ENCODE data around the gene POU6F2.

The POU6F2 gene

GRCh38 chr7:39130274-39130673, 152.6 kb downstream of the POU6F2 start:
- Mint-ChIP-seq H3K27me3 (peaks cover 25 to 29% of the 10 kb centered on the region in 2 donors), H3K4me1 (ENCODE audit: low read depth in 2 of 2) (peaks cover 0 to 3% of the 10 kb centered on the region in 2 donors), H3K9me3 (no peaks in the 10 kb centered on the region), H3K4me3 (peak overlapping the region in 1 of 2 donors; percentile 25), H3K36me3 (ENCODE audit: insufficient read depth) (no peaks in the 10 kb centered on the region), H3K27ac (no peak overlapping the region)
- ATAC-seq (replicated peaks), result no peak
- no peak for DNase-seq

- Mint-ChIP-seq H3K9me3 (no peaks in the 10 kb centered on the region), H3K4me1 (ENCODE audit: low read depth in 2 of 2) (peaks cover 0 to 3% of the 10 kb centered on the region in 2 donors), H3K27me3 (peaks cover 25 to 29% of the 10 kb centered on the region in 2 donors), H3K4me3 (peak overlapping the region; percentile 34 to 59), H3K27ac (peak overlapping the region in 1 of 2 donors; percentile 68), H3K36me3 (ENCODE audit: insufficient read depth) (no peaks in the 10 kb centered on the region)
- no peak for ATAC-seq (replicated peaks)
- DNase-seq, result no peak
These were observed 153.3 kb downstream of the POU6F2 start for GRCh38 chr7:39130857-39131526.

DNA sequence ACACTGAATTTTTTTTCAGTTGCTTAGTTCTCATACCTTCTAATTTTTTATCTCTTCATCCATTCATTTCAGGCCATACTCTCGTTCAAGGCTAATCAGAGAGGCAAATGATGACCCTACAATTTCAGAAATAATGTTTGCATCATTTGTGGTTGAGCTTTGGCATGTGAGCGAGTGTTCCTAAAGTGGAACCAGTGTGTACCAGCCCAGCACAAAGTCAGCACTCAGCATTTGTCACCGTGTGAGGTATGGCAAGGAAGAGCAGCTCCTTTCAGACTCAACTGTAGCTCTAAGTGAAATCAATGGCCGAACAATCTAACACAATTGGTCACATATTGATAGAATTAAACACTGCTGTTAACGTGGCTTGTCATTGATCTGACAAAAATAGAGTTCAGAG, 154.6 kb downstream of the POU6F2 start:
- ATAC-seq (replicated peaks) (no peak), DNase-seq (no peak)
- Mint-ChIP-seq H3K4me3 (no peak overlapping the region), H3K27ac (no peak overlapping the region), H3K36me3 (ENCODE audit: insufficient read depth) (no peaks in the 10 kb centered on the region), H3K9me3 (no peaks in the 10 kb centered on the region), H3K4me1 (ENCODE audit: low read depth in 2 of 2) (peaks cover 0 to 3% of the 10 kb centered on the region in 2 donors), H3K27me3 (peaks cover 25 to 26% of the 10 kb centered on the region in 2 donors)

- H3K4me1 Mint-ChIP-seq (ENCODE audit: low read depth in 2 of 2), result peaks cover 0 to 3% of the 10 kb centered on the region in 2 donors
- DNase-seq, result no peak
- ATAC-seq (replicated peaks), result no peak
- no peak overlapping the region for H3K27ac Mint-ChIP-seq
- H3K9me3 Mint-ChIP-seq, result no peaks in the 10 kb centered on the region
- no peaks in the 10 kb centered on the region for H3K36me3 Mint-ChIP-seq (ENCODE audit: insufficient read depth)
- H3K4me3 Mint-ChIP-seq, result no peak overlapping the region
- H3K27me3 Mint-ChIP-seq, result peaks cover 22 to 25% of the 10 kb centered on the region in 2 donors
These were observed 155.4 kb downstream of the POU6F2 start for GRCh38 chr7:39133088-39133487.

- Mint-ChIP-seq H3K4me3 (no peak overlapping the region), H3K9me3 (no peaks in the 10 kb centered on the region), H3K27me3 (peaks cover 13 to 14% of the 10 kb centered on the region in 2 donors), H3K27ac (no peak overlapping the region), H3K4me1 (ENCODE audit: low read depth in 2 of 2) (no peaks in the 10 kb centered on the region), H3K36me3 (ENCODE audit: insufficient read depth) (no peaks in the 10 kb centered on the region)
- DNase-seq, result no peak
- ATAC-seq (replicated peaks), result no peak
These were observed 159.8 kb downstream of the POU6F2 start for GRCh38 chr7:39137480-39137879.

DNA sequence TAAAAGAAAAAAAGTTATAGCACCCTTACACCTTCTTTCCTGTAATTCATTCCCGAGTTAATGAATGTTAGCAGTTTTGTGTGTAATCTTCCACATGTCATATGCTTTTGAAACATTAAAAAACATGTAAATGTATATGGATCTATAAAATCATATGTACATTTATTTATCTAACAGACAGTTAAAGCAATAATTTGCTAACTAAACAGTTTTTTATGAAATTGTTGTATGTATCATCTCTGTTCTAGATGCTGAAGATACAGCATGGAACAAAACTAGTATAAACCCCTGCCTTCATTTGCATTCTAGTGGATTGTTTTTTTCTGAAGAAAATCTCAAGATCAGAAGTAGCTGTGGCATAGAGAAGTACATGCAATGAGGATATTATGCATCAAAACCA, 165.0 kb downstream of the POU6F2 start:
- Mint-ChIP-seq H3K36me3 (ENCODE audit: insufficient read depth) (no peaks in the 10 kb centered on the region), H3K4me3 (no peak overlapping the region), H3K27ac (no peak overlapping the region), H3K27me3 (peaks cover 0 to 5% of the 10 kb centered on the region in 2 donors), H3K4me1 (ENCODE audit: low read depth in 2 of 2) (no peaks in the 10 kb centered on the region), H3K9me3 (no peaks in the 10 kb centered on the region)
- ATAC-seq (replicated peaks) (no peak), DNase-seq (no peak)

DNA sequence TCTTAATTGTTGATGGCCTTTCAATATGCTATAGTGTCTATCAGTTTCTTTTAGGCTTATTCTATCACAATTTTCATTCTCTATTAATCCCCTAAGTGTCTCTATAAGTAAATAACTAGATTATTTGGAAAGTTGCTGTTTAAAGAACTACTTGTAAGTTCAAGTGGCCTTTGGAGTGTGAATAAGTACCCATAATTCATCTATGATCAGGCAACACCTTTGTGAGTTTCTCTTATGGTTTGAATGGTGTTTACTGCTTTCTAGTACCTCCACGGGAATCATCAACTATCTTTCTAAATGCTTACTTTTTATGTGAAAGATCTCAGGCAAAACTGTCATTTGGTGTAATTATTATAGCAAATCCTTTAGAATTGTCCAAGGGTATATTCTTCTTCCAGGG, 166.7 kb downstream of the POU6F2 start:
- no peaks in the 10 kb centered on the region for H3K9me3 Mint-ChIP-seq
- no peaks in the 10 kb centered on the region for H3K4me1 Mint-ChIP-seq (ENCODE audit: low read depth in 2 of 2)
- H3K27ac Mint-ChIP-seq, result no peak overlapping the region
- H3K27me3 Mint-ChIP-seq, result peaks cover 0 to 5% of the 10 kb centered on the region in 2 donors
- ATAC-seq (replicated peaks) (no peak), DNase-seq (no peak)
- H3K4me3 Mint-ChIP-seq, result no peak overlapping the region
- no peaks in the 10 kb centered on the region for H3K36me3 Mint-ChIP-seq (ENCODE audit: insufficient read depth)

DNA sequence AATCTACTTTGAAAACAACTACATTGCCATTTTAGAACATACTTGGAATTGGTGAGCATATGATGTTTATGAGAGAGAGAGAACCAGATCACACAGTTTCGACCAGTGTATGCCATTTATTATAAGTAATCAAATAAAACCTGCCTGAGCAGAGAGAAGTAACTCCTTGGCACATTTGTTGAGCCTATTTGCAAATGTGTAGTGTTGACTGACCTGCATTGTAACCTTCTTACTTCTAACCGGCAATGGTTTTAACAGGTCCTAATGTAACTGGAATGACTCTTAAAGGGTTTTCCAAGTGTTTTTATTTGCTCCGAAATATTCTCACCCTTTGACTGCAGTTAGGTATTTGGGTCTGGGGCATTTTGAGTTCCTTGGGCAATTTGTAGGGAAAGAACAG, 167.6 kb downstream of the POU6F2 start:
- ATAC-seq (replicated peaks) (no peak), DNase-seq (no peak)
- Mint-ChIP-seq H3K9me3 (no peaks in the 10 kb centered on the region), H3K27me3 (peaks cover 0 to 5% of the 10 kb centered on the region in 2 donors), H3K36me3 (ENCODE audit: insufficient read depth) (no peaks in the 10 kb centered on the region), H3K4me1 (ENCODE audit: low read depth in 2 of 2) (no peaks in the 10 kb centered on the region), H3K4me3 (no peak overlapping the region), H3K27ac (no peak overlapping the region)

DNA sequence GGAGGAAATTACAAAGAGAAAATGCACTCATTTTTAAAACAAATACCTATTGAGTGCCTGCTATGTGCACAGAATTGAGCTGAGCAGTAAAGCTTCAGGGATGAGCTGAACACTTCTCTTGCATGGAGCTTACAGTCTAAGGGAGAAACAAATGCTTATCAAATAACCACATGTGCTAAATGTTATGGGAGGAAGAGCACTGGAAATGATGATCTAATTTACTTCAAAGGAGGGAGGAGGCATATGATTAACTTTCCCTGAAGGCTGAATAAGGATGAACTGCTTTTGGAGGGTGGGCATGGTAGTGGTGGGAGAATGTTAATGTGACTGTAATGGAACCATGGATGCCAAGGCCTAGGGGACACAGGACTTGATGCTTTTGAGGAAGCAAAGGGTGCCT, 168.2 kb downstream of the POU6F2 start:
- DNase-seq, result no peak

GRCh38 chr7:39152701-39153100, 175.0 kb downstream of the POU6F2 start:
- Mint-ChIP-seq H3K9me3 (no peaks in the 10 kb centered on the region), H3K4me1 (ENCODE audit: low read depth in 2 of 2) (no peaks in the 10 kb centered on the region)

More for the DNA sequence above, 168.2 kb downstream of the POU6F2 start:
- no peaks in the 10 kb centered on the region for H3K36me3 Mint-ChIP-seq (ENCODE audit: insufficient read depth)
- H3K27me3 Mint-ChIP-seq, result peaks cover 0 to 5% of the 10 kb centered on the region in 2 donors
- no peak overlapping the region for H3K4me3 Mint-ChIP-seq
- no peaks in the 10 kb centered on the region for H3K4me1 Mint-ChIP-seq (ENCODE audit: low read depth in 2 of 2)
- no peak overlapping the region for H3K27ac Mint-ChIP-seq
- no peaks in the 10 kb centered on the region for H3K9me3 Mint-ChIP-seq
- no peak for ATAC-seq (replicated peaks)

DNA sequence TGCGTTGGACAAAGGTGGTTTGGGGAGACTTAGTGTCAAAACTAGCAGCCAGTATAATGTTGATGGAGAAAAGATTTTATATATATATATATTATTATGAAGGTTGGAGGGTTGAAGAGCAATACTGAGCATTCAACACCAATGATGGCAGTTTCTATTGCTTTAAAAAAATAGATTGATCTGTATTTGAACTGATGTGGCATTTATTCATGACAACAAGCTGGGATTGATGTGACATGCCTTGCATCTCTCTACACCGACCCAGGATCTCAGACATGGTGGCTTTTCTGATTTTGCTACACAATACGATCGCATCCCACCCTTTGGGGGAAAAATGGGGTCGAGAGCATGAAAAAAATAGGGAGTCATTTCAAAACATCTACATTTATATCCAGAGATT, 175.4 kb downstream of the POU6F2 start:
- no peak for ATAC-seq (replicated peaks)
- Mint-ChIP-seq H3K4me1 (ENCODE audit: low read depth in 2 of 2) (no peaks in the 10 kb centered on the region), H3K36me3 (ENCODE audit: insufficient read depth) (no peaks in the 10 kb centered on the region), H3K9me3 (no peaks in the 10 kb centered on the region), H3K4me3 (no peak overlapping the region), H3K27ac (no peak overlapping the region), H3K27me3 (peaks cover 8 to 16% of the 10 kb centered on the region in 2 donors)
- no peak for DNase-seq

More at GRCh38 chr7:39152701-39153100, 175.0 kb downstream of the POU6F2 start:
- H3K4me3 Mint-ChIP-seq, result no peak overlapping the region
- DNase-seq, result no peak
- H3K27ac Mint-ChIP-seq, result no peak overlapping the region
- no peak for ATAC-seq (replicated peaks)
- H3K27me3 Mint-ChIP-seq, result peaks cover 8 to 16% of the 10 kb centered on the region in 2 donors
- no peaks in the 10 kb centered on the region for H3K36me3 Mint-ChIP-seq (ENCODE audit: insufficient read depth)

- no peaks in the 10 kb centered on the region for H3K4me1 Mint-ChIP-seq (ENCODE audit: low read depth in 2 of 2)
- peaks cover 8 to 16% of the 10 kb centered on the region in 2 donors for H3K27me3 Mint-ChIP-seq
- DNase-seq, result no peak
- H3K4me3 Mint-ChIP-seq, result no peak overlapping the region
- H3K9me3 Mint-ChIP-seq, result no peaks in the 10 kb centered on the region
- no peaks in the 10 kb centered on the region for H3K36me3 Mint-ChIP-seq (ENCODE audit: insufficient read depth)
- H3K27ac Mint-ChIP-seq, result no peak overlapping the region
- ATAC-seq (replicated peaks), result no peak
These were observed 175.9 kb downstream of the POU6F2 start for GRCh38 chr7:39153647-39154046.

DNA sequence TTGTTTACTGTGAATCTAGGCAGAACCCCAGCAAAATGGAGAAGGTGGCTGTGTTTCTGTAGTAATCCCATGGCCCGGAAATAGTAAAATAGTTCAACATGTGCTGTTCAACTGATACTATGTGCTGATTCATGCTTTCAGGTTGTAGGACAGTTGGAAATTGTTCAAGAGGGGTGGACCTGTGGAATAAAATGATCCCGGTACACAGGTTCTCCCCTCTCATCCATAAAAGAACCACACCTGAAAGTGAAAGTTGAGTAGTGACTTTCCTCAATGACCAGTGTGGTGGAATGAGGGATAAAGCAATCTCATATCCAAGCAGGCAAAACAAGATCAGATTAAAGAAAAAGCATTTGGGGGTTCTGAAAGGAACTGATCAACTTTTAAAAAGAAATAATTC, 177.1 kb downstream of the POU6F2 start:
- ATAC-seq (replicated peaks), result no peak
- no peaks in the 10 kb centered on the region for H3K36me3 Mint-ChIP-seq (ENCODE audit: insufficient read depth)

DNA sequence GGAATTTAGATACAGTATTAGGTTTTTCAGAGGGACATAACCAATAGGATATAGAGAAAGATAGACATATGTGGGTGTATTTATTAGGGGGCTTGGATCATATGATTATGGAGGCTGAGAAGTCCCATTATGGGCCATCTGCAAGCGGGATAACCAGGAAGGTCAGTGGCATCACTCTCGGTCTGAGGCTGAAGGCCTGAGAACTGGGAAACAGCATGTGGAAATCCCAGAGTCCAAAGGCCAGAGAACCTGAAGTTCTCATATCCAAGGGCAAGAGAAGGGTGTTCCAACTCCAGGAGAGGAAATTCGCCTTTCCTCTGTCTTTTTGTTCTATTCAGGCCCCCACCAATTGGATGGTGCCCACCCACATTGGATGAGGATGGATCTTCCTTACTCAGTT, 180.7 kb downstream of the POU6F2 start:
- no peaks in the 10 kb centered on the region for H3K9me3 Mint-ChIP-seq
- H3K36me3 Mint-ChIP-seq (ENCODE audit: insufficient read depth), result no peaks in the 10 kb centered on the region
- H3K4me3 Mint-ChIP-seq, result no peak overlapping the region
- no peak for ATAC-seq (replicated peaks)
- no peak overlapping the region for H3K27ac Mint-ChIP-seq
- H3K4me1 Mint-ChIP-seq (ENCODE audit: low read depth in 2 of 2), result no peaks in the 10 kb centered on the region
- H3K27me3 Mint-ChIP-seq, result peaks cover 8 to 16% of the 10 kb centered on the region in 2 donors
- DNase-seq, result no peak

More for the DNA sequence above, 177.1 kb downstream of the POU6F2 start:
- H3K27ac Mint-ChIP-seq, result no peak overlapping the region
- peaks cover 8 to 16% of the 10 kb centered on the region in 2 donors for H3K27me3 Mint-ChIP-seq
- H3K4me1 Mint-ChIP-seq (ENCODE audit: low read depth in 2 of 2), result no peaks in the 10 kb centered on the region
- no peak overlapping the region for H3K4me3 Mint-ChIP-seq
- H3K9me3 Mint-ChIP-seq, result no peaks in the 10 kb centered on the region
- DNase-seq, result no peak
